ACC112 (cell line): ENCODE results near the gene KIAA1191.
"Not testable (repeated sequence)": the region's sequence is repeated elsewhere in the genome, so short reads cannot be mapped to it uniquely, and the experiment has no call there.

Experiments
- H2AFZ ChIP-seq: fragments of 200-600 bp; sonication (generic); one replicate; pipeline ENCODE4 v1.6.0; 2017; ENCODE audit warnings: antibody characterized with exemption, low read length; ENCODE audit not compliant: unreplicated experiment
- H3K27ac ChIP-seq: fragments of 200-600 bp; sonication (generic); 2 replicates; pipeline ENCODE4 v1.5.1; 2014; ENCODE audit warnings: low read depth, mild to moderate bottlenecking, antibody characterized with exemption, low read length, moderate library complexity
- H3K27me3 ChIP-seq: fragments of 200-600 bp; sonication (generic); 2 replicates; pipeline ENCODE4 v1.6.1; 2014; ENCODE audit warnings: mild to moderate bottlenecking, antibody characterized with exemption, low read length, moderate library complexity, mixed read lengths; ENCODE audit not compliant: insufficient read depth
- H3K36me3 ChIP-seq: fragments of 200-600 bp; sonication (generic); 2 replicates; pipeline ENCODE4 v1.6.1; 2016; ENCODE audit warnings: mild to moderate bottlenecking, antibody characterized with exemption, low read length, moderate library complexity, mixed read lengths; ENCODE audit not compliant: insufficient read depth
- H3K4me1 ChIP-seq: fragments of 200-600 bp; sonication (generic); one replicate; pipeline ENCODE4 v1.6.1; 2016; ENCODE audit warnings: low read length, mixed read lengths; ENCODE audit not compliant: insufficient read depth, unreplicated experiment, control insufficient read depth
- H3K4me3 ChIP-seq: fragments of 200-600 bp; sonication (generic); 2 replicates; pipeline ENCODE4 v1.5.1; 2014; ENCODE audit warnings: mild to moderate bottlenecking, low read depth, low read length
- H3K79me2 ChIP-seq: fragments of 200-600 bp; sonication (generic); one replicate; pipeline ENCODE4 v1.6.0; 2016; ENCODE audit warnings: low read length; ENCODE audit not compliant: control insufficient read depth, unreplicated experiment, insufficient read depth

The KIAA1191 gene, protein sequence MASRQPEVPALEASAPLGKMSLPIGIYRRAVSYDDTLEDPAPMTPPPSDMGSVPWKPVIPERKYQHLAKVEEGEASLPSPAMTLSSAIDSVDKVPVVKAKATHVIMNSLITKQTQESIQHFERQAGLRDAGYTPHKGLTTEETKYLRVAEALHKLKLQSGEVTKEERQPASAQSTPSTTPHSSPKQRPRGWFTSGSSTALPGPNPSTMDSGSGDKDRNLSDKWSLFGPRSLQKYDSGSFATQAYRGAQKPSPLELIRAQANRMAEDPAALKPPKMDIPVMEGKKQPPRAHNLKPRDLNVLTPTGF

DNA sequence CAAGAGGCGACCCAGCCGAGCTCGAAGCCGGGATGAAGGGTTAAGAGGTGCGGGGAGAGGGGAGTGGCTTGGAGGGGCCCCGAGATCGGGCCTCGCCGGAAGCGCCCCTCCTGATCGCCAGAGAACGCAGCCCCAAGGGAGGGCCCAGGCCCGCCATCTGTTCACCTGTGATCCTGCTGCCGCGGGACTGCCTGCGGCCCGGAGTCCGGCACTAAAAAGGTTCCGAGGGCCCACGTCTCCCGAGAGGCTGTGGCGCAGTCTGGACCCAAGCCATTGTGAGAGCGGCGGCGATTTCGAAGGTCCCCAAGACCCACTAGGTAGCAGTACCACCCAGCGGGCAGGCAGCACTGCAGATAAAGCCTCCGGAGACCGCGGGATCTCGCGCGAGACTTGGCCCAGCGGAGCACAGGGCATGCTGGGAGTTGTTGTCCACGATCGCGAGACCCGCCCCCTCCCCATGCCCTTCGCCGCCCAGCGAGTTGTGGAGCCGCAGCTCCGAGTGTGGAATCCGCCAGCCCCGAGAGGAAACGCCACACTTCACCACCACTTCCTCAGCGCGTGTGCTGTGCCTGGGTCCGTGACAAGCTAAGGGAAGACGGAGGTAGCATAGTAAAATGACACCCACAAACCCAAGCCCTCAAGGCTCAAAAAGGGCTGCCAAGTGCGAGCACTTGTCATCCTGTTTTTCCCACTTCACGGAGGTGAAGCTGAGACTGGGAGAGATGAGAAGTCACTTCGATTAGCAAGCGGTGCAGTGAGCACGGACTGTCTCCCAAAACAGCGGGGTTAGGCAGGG lies at the start of gene KIAA1191:
KIAA1191 (minus strand) TSS at position 328 of the 796 bp plus-strand sequence. CDS start 2,256 bp downstream, outside the sequence.
- Histone ChIP-seq H3K4me1 (peaks cover 5% of the 10 kb centered on the region), H3K4me3 (peak within 1 kb of the TSS; percentile 94), H3K27me3 (no peaks in the 10 kb centered on the region), H3K27ac (no peak within 1 kb of the TSS), H3K79me2 (peaks cover 40% of the 10 kb centered on the region), H2AFZ (peak within 1 kb of the TSS; percentile 82), H3K36me3 (peaks cover 8% of the 10 kb centered on the region)

- Histone ChIP-seq H3K27ac (no peak overlapping the region), H2AFZ (no peak overlapping the region), H3K27me3 (no peaks in the 10 kb centered on the region), H3K36me3 (peaks cover 7% of the 10 kb centered on the region; the same call in 1 of the 2 replicates), H3K79me2 (peaks cover 19% of the 10 kb centered on the region), H3K4me1 (peaks cover 34% of the 10 kb centered on the region), H3K4me3 (no peak overlapping the region)
Measured at GRCh38 chr5:176410486-176411180, 49.1 kb upstream of the KIAA1191 start.

- H3K27me3 ChIP-seq, result no peaks in the 10 kb centered on the region
- peaks cover 30% of the 10 kb centered on the region for H3K4me1 ChIP-seq
- H3K27ac ChIP-seq, result no peak overlapping the region
- peaks cover 7% of the 10 kb centered on the region; the same call in 1 of the 2 replicates for H3K36me3 ChIP-seq
- H2AFZ ChIP-seq, result no peak overlapping the region
- H3K79me2 ChIP-seq, result peaks cover 11% of the 10 kb centered on the region
- no peak overlapping the region for H3K4me3 ChIP-seq
Measured at GRCh38 chr5:176409765-176410164, 48.2 kb upstream of the KIAA1191 start.

DNA sequence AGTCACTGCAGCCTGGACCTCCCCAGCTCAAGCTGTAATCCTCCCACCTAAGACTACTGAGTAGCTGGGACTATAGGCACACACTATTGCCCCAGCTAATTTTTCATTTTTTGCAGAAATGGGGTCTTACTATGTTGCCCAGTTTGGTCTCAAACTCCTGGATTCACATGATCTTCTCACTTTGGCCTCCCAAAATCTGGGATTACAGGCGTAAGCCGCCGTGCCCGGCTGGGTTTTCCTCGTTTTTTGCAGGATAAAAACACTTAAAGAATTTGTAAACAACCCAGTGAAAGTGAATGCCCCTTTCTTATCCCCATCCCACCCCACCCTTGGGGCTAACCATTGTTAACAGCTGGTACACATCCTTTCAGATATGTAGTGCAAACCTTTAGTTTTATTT lies 47.0 kb upstream of the KIAA1191 start:
- Histone ChIP-seq H3K36me3 (peaks cover 7% of the 10 kb centered on the region; the same call in 1 of the 2 replicates), H3K4me1 (peaks cover 20% of the 10 kb centered on the region), H3K79me2 (peaks cover 8% of the 10 kb centered on the region), H3K4me3 (no peak overlapping the region), H3K27ac (no peak overlapping the region), H3K27me3 (no peaks in the 10 kb centered on the region), H2AFZ (no peak overlapping the region)

DNA sequence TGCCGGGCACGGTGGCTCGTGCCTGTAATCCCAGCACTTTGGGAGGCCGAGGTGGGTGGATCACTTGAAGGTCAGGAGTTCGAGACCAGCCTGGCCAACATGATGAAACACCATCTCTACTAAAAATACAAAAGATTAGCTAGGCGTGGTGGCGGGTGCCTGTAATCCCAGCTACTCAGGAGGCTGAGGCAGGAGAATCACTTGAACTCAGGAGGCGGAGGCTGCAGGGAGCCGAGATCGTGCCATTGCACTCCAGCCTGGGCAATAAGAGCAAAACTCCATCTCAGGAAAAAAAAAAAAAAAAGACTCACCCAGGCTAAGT lies 46.6 kb upstream of the KIAA1191 start:
- peaks cover 18% of the 10 kb centered on the region for H3K4me1 ChIP-seq
- H3K27me3 ChIP-seq, H3K27ac ChIP-seq, H2AFZ ChIP-seq, H3K36me3 ChIP-seq, H3K4me3 ChIP-seq, H3K79me2 ChIP-seq: not testable (repeated sequence)

GRCh38 chr5:176407456-176408251 lies 46.1 kb upstream of the KIAA1191 start:
- H3K4me1 ChIP-seq, result peaks cover 17% of the 10 kb centered on the region
- H3K79me2 ChIP-seq, result peaks cover 2% of the 10 kb centered on the region
- H3K4me3 ChIP-seq, result no peak overlapping the region
- peaks cover 7% of the 10 kb centered on the region; the same call in 1 of the 2 replicates for H3K36me3 ChIP-seq
- H2AFZ ChIP-seq, result no peak overlapping the region
- no peak overlapping the region for H3K27ac ChIP-seq
- no peaks in the 10 kb centered on the region for H3K27me3 ChIP-seq

DNA sequence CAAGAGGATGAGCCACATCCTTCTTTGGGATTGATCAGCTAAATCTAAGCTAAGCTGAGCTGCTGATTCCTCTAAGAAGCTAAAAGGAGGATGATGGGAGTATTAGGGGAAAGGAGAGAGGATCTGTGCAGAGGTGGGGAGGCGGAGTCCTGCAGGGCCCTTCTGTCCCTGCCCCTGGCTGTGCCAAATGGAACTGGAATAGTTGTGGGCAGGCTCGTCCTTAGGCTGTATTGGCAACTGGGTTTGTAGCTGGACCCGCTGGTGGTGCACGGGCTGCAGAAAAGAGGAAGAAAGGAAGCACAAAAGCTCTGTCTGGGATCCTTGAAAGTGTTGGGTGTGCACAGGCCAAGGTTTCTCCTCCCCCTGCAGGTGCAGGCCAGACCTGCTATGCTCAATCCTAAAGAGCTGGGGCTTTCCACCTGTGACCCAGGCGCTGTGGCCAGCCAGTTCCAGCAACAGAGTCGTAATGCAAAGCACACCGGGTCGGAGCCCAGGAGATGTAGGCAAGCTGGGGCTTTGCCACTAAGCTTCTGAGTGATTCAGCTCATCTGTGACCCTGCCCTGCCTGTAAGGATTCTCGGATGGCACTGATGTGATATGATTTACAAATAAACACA lies 45.0 kb upstream of the KIAA1191 start:
- Histone ChIP-seq H3K36me3 (peaks cover 7% of the 10 kb centered on the region; the same call in 1 of the 2 replicates), H3K27me3 (no peaks in the 10 kb centered on the region), H3K4me1 (peaks cover 8% of the 10 kb centered on the region), H2AFZ (no peak overlapping the region), H3K4me3 (no peak overlapping the region), H3K79me2 (no peaks in the 10 kb centered on the region), H3K27ac (no peak overlapping the region)

DNA sequence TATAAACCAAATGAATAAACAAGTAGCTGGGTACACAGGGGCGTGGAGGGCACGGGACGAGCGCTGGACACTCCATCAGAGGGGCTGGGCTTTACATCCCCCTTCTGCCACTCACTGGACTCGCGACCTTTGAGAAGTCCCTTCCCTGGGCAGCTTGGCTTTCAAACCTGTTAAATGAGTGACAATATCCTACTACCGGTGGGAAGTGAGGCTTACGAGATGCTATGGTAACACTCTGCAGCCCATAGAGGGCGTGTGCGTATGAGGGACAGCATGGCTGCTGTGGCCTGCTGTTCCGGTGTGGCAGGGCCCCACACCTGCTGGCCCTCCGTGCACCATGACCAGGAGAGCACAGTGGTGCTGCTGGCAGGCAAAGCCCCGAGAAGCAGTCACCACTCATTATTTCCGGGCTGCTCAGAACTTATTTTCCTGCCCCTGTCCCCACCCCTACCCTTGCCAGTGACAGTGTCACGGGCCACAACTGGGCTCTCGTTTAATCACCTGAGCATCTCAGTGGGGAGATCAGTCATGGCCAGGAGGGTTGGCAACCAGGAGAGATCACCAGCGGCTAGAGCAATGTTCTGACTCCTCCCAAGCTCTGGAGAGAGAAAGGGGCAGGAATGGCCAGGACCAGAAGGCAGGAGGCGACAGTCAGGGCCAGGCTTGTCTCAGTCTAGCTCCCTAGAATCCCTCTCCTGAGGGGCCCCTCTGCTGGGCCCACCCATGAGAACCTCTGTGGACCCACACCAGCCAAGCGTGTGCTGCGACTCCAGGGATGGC lies 44.3 kb upstream of the KIAA1191 start:
- H3K27ac ChIP-seq, result no peak overlapping the region
- no peaks in the 10 kb centered on the region for H3K27me3 ChIP-seq
- peaks cover 1% of the 10 kb centered on the region for H3K4me1 ChIP-seq
- no peak overlapping the region for H2AFZ ChIP-seq
- H3K79me2 ChIP-seq, result no peaks in the 10 kb centered on the region
- no peak overlapping the region for H3K4me3 ChIP-seq
- H3K36me3 ChIP-seq, result peaks cover 7% of the 10 kb centered on the region; the same call in 1 of the 2 replicates

- Histone ChIP-seq H3K36me3 (no peaks in the 10 kb centered on the region), H3K4me3 (no peak overlapping the region), H3K4me1 (no peaks in the 10 kb centered on the region), H3K79me2 (no peaks in the 10 kb centered on the region), H2AFZ (no peak overlapping the region), H3K27ac (no peak overlapping the region), H3K27me3 (no peaks in the 10 kb centered on the region)
Measured at GRCh38 chr5:176401281-176402205, 40.0 kb upstream of the KIAA1191 start.
